ENCODE measurements around the gene SSR3.
"Not testable (repeated sequence)": the region's sequence is repeated elsewhere in the genome, so short reads cannot be mapped to it uniquely, and the experiment has no call there.

Gene SSR3

GRCh38 chr3:156576051-156576450 is 21.1 kb upstream of the SSR3 start:
- DNase-seq (ENCODE audit: low read depth, low spot score), result no peak

GRCh38 chr3:156575641-156576040 is 20.7 kb upstream of the SSR3 start:
- no peak for DNase-seq (ENCODE audit: low read depth, low spot score)

GRCh38 chr3:156569881-156570280 is 15.0 kb upstream of the SSR3 start:
- not testable (repeated sequence) for DNase-seq (ENCODE audit: low read depth, low spot score)

- not testable (repeated sequence) for DNase-seq (ENCODE audit: low read depth, low spot score)
Observed at GRCh38 chr3:156569016-156569415, 14.1 kb upstream of the SSR3 start.

GRCh38 chr3:156563900-156564682 is 9.2 kb upstream of the SSR3 start:
- DNase-seq (ENCODE audit: low read depth, low spot score), result no peak

GRCh38 chr3:156562486-156562885 is 7.6 kb upstream of the SSR3 start:
- not testable (repeated sequence) for DNase-seq (ENCODE audit: low read depth, low spot score)

- no peak for DNase-seq (ENCODE audit: low read depth, low spot score)
Observed at GRCh38 chr3:156561533-156561932, 6.6 kb upstream of the SSR3 start.

GRCh38 chr3:156559321-156559720 is 4.4 kb upstream of the SSR3 start:
- DNase-seq (ENCODE audit: low read depth, low spot score), result no peak

- no peak for DNase-seq (ENCODE audit: low read depth, low spot score)
Observed at GRCh38 chr3:156558389-156558788, 3.5 kb upstream of the SSR3 start.

- no peak for DNase-seq (ENCODE audit: low read depth, low spot score)
Observed at GRCh38 chr3:156554515-156554841, 439 bp downstream of the SSR3 start.

- DNase-seq (ENCODE audit: low read depth, low spot score), result peak; percentile 42
Observed at GRCh38 chr3:156553705-156554356, 1.1 kb downstream of the SSR3 start.

GRCh38 chr3:156552973-156553372 is 1.9 kb downstream of the SSR3 start:
- no peak for DNase-seq (ENCODE audit: low read depth, low spot score)

- DNase-seq (ENCODE audit: low read depth, low spot score), result no peak
Observed at GRCh38 chr3:156551746-156552145, 3.2 kb downstream of the SSR3 start.

GRCh38 chr3:156551261-156551660 is 3.7 kb downstream of the SSR3 start:
- no peak for DNase-seq (ENCODE audit: low read depth, low spot score)

- no peak for DNase-seq (ENCODE audit: low read depth, low spot score)
Observed at GRCh38 chr3:156548902-156549301, 6.0 kb downstream of the SSR3 start.

GRCh38 chr3:156548041-156548687 is 6.8 kb downstream of the SSR3 start:
- DNase-seq (ENCODE audit: low read depth, low spot score), result no peak

- DNase-seq (ENCODE audit: low read depth, low spot score), result no peak
Observed at GRCh38 chr3:156547637-156548036, 7.3 kb downstream of the SSR3 start.

- no peak for DNase-seq (ENCODE audit: low read depth, low spot score)
Observed at GRCh38 chr3:156543043-156543555, 11.8 kb downstream of the SSR3 start.

GRCh38 chr3:156542101-156543042 is 12.5 kb downstream of the SSR3 start:
- DNase-seq (ENCODE audit: low read depth, low spot score), result no peak

- DNase-seq (ENCODE audit: low read depth, low spot score), result no peak
Observed at GRCh38 chr3:156539802-156540201, 15.1 kb downstream of the SSR3 start.

- DNase-seq (ENCODE audit: low read depth, low spot score), result no peak
Observed at GRCh38 chr3:156539051-156539450, 15.9 kb downstream of the SSR3 start.

All from ELF-1 (cell line).